ENCODE data around the gene ZNF138. TPM values are rescaled to one million over a fixed set of nuclear protein-coding genes. Genes with fewer than 3 reads are reported as not detected.
"Not testable (repeated sequence)": the region's sequence is repeated elsewhere in the genome, so short reads cannot be mapped to it uniquely, and the experiment has no call there.

The ZNF138 gene
- polyA plus RNA-seq, 5 donors: 13.6 to 23.6 (median 19.8) TPM

- DNase-seq: not testable (repeated sequence)
These were observed 41.6 kb downstream of the ZNF138 start for GRCh38 chr7:64835856-64836255.

GRCh38 chr7:64838051-64838450, 43.8 kb downstream of the ZNF138 start:
- not testable (repeated sequence) for DNase-seq

GRCh38 chr7:64838691-64839090, 44.5 kb downstream of the ZNF138 start:
- no peak for DNase-seq

GRCh38 chr7:64839910-64840309, 45.7 kb downstream of the ZNF138 start:
- no peak for DNase-seq

- DNase-seq: no peak
These were observed 55.2 kb downstream of the ZNF138 start for GRCh38 chr7:64849250-64849923.

GRCh38 chr7:64849924-64850499, 55.8 kb downstream of the ZNF138 start:
- no peak for DNase-seq

- DNase-seq: no peak
These were observed 59.5 kb downstream of the ZNF138 start for GRCh38 chr7:64853679-64854078.

- no peak for DNase-seq
These were observed 60.7 kb downstream of the ZNF138 start for GRCh38 chr7:64854969-64855368.

- no peak for DNase-seq
These were observed 68.8 kb downstream of the ZNF138 start for GRCh38 chr7:64863021-64863420.

- DNase-seq: not testable (repeated sequence)
These were observed 69.3 kb downstream of the ZNF138 start for GRCh38 chr7:64863530-64863929.

- DNase-seq: no peak
These were observed 69.7 kb downstream of the ZNF138 start for GRCh38 chr7:64863969-64864368.

- DNase-seq: no peak
These were observed 73.7 kb downstream of the ZNF138 start for GRCh38 chr7:64867863-64868440.

GRCh38 chr7:64868499-64868898, 74.3 kb downstream of the ZNF138 start:
- no peak for DNase-seq

- no peak for DNase-seq
These were observed 75.0 kb downstream of the ZNF138 start for GRCh38 chr7:64869121-64869725.

GRCh38 chr7:64869912-64870562, 75.8 kb downstream of the ZNF138 start:
- DNase-seq: no peak

- no peak for DNase-seq
These were observed 76.4 kb downstream of the ZNF138 start for GRCh38 chr7:64870656-64871055.

- no peak for DNase-seq
These were observed 77.5 kb downstream of the ZNF138 start for GRCh38 chr7:64871761-64872160.

GRCh38 chr7:64872351-64873154, 78.3 kb downstream of the ZNF138 start:
- no peak for DNase-seq

GRCh38 chr7:64873155-64873500, 78.9 kb downstream of the ZNF138 start:
- no peak for DNase-seq

- DNase-seq: no peak
These were observed 79.3 kb downstream of the ZNF138 start for GRCh38 chr7:64873517-64873916.

GRCh38 chr7:64874114-64874513, 79.9 kb downstream of the ZNF138 start:
- DNase-seq: no peak

All from right lung (tissue), 5 donors.